ENCODE data around the gene IWS1.
"Not testable (repeated sequence)": the region's sequence is repeated elsewhere in the genome, so short reads cannot be mapped to it uniquely, and the experiment has no call there.

Gene IWS1

DNA sequence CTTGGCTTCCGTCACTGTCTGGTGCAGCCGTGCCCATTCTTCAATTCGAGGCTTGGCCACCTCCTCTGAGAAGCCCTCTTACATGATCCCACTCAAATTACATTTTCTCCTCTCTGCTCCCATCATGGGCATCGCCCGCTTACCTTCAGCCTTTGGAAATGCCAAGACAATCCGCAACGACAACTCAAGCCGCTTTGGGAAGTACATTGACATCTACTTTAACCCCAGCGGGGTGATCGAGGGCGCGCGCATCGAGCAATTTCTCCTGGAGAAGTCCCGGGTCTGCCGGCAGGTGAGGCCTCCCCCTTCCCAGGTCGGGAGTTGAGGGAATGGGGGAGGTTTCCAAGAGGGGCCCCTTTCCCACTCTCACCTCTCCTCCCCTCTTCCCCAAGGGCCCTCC is 47.5 kb upstream of the IWS1 start:
- Histone ChIP-seq H3K4me3 (ENCODE audit: severe bottlenecking) (no peak overlapping the region), H3K27ac (ENCODE audit: poor library complexity, severe bottlenecking) (no peak overlapping the region), H3K9me3 (ENCODE audit: severe bottlenecking) (no peaks in the 10 kb centered on the region), H3K27me3 (ENCODE audit: insufficient read depth, poor library complexity, severe bottlenecking) (no peaks in the 10 kb centered on the region), H3K4me1 (ENCODE audit: insufficient read depth, poor library complexity, severe bottlenecking) (no peaks in the 10 kb centered on the region), H3K36me3 (ENCODE audit: low read depth) (no peaks in the 10 kb centered on the region)
- no peak for DNase-seq (ENCODE audit: low spot score)
- no peak for ATAC-seq (ENCODE audit: low read depth)
- TF ChIP-seq, protein P1, sequence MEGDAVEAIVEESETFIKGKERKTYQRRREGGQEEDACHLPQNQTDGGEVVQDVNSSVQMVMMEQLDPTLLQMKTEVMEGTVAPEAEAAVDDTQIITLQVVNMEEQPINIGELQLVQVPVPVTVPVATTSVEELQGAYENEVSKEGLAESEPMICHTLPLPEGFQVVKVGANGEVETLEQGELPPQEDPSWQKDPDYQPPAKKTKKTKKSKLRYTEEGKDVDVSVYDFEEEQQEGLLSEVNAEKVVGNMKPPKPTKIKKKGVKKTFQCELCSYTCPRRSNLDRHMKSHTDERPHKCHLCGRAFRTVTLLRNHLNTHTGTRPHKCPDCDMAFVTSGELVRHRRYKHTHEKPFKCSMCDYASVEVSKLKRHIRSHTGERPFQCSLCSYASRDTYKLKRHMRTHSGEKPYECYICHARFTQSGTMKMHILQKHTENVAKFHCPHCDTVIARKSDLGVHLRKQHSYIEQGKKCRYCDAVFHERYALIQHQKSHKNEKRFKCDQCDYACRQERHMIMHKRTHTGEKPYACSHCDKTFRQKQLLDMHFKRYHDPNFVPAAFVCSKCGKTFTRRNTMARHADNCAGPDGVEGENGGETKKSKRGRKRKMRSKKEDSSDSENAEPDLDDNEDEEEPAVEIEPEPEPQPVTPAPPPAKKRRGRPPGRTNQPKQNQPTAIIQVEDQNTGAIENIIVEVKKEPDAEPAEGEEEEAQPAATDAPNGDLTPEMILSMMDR (IDR thresholded peaks at IDR 0.05; ENCODE audit: poor library complexity, severe bottlenecking): no peak

DNA sequence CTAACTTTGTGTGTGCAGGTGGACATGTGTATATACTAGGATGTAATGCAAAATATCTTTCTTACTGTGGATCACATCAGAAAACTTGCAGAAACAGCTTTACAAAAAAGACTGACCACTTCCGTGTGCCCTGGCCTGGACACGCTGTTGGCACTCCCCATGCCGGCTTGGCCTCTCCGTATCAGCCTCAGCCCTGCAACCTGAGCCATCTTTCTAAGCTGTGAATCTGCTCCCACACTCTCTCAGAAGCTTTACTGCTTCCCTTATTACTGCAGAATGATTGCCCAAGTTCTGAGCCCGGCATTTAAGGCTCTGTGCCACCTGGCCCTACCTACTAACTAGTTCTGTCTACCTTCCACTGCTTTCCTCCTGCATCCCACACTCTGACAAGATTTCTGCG is 47.0 kb upstream of the IWS1 start:
- H3K27ac ChIP-seq (ENCODE audit: poor library complexity, severe bottlenecking): no peak overlapping the region

DNA sequence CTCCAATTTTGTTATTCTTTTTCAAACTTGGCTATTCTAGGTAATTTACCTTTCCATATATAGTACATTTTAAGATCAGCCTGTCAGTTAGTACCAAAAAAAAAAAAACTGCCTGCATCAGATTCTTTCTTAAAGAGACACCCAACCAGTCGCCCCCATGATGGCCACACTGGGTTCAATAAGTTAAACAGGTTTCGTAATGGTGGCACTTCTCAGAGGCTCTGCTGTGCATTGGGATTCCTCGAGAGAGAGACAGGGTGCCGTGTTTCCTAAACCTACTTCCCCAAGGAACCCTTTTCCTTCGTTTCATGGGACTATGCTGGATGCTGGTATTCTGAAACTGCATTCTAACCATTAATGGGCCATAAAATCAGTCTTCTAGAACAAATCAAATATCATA is 46.6 kb upstream of the IWS1 start:
- no peaks in the 10 kb centered on the region for H3K36me3 ChIP-seq (ENCODE audit: low read depth)
- H3K4me3 ChIP-seq (ENCODE audit: severe bottlenecking): no peak overlapping the region
- no peaks in the 10 kb centered on the region for H3K4me1 ChIP-seq (ENCODE audit: insufficient read depth, poor library complexity, severe bottlenecking)
- ATAC-seq (ENCODE audit: low read depth) (no peak), DNase-seq (ENCODE audit: low spot score) (no peak)
- H3K27ac ChIP-seq (ENCODE audit: poor library complexity, severe bottlenecking): no peak overlapping the region
- no peaks in the 10 kb centered on the region for H3K27me3 ChIP-seq (ENCODE audit: insufficient read depth, poor library complexity, severe bottlenecking)
- TF ChIP-seq, protein P1 (IDR thresholded peaks at IDR 0.05; ENCODE audit: poor library complexity, severe bottlenecking): no peak
- no peaks in the 10 kb centered on the region for H3K9me3 ChIP-seq (ENCODE audit: severe bottlenecking)

More for the DNA sequence above, 47.0 kb upstream of the IWS1 start:
- H3K27me3 ChIP-seq (ENCODE audit: insufficient read depth, poor library complexity, severe bottlenecking): no peaks in the 10 kb centered on the region
- ATAC-seq (ENCODE audit: low read depth) (no peak), DNase-seq (ENCODE audit: low spot score) (no peak)
- no peaks in the 10 kb centered on the region for H3K9me3 ChIP-seq (ENCODE audit: severe bottlenecking)
- H3K4me3 ChIP-seq (ENCODE audit: severe bottlenecking): no peak overlapping the region
- TF ChIP-seq, protein P1 (IDR thresholded peaks at IDR 0.05; ENCODE audit: poor library complexity, severe bottlenecking): no peak
- no peaks in the 10 kb centered on the region for H3K4me1 ChIP-seq (ENCODE audit: insufficient read depth, poor library complexity, severe bottlenecking)
- H3K36me3 ChIP-seq (ENCODE audit: low read depth): no peaks in the 10 kb centered on the region

DNA sequence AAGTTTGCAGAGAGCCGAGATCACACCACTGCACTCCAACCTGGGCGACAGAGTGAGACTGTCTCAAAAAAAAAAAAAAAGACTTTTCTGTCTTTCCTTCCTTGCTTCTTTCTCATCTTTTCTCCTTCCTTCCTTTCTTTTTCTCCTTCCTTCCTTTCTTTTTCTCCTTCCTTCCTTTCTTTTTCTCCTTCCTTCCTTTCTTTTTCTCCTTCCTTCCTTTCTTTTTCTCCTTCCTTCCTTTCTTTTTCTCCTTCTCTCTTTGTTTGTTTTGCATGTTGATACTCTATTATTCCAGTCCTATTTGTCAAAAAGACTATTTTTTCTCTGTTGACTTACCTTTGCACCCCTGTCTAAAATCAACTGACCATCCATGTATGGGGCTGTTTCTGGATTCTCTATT is 46.1 kb upstream of the IWS1 start:
- H3K27me3 ChIP-seq (ENCODE audit: insufficient read depth, poor library complexity, severe bottlenecking); H3K4me1 ChIP-seq (ENCODE audit: insufficient read depth, poor library complexity, severe bottlenecking); H3K36me3 ChIP-seq (ENCODE audit: low read depth); DNase-seq (ENCODE audit: low spot score); ATAC-seq (ENCODE audit: low read depth); H3K27ac ChIP-seq (ENCODE audit: poor library complexity, severe bottlenecking); H3K4me3 ChIP-seq (ENCODE audit: severe bottlenecking); H3K9me3 ChIP-seq (ENCODE audit: severe bottlenecking): not testable (repeated sequence)

DNA sequence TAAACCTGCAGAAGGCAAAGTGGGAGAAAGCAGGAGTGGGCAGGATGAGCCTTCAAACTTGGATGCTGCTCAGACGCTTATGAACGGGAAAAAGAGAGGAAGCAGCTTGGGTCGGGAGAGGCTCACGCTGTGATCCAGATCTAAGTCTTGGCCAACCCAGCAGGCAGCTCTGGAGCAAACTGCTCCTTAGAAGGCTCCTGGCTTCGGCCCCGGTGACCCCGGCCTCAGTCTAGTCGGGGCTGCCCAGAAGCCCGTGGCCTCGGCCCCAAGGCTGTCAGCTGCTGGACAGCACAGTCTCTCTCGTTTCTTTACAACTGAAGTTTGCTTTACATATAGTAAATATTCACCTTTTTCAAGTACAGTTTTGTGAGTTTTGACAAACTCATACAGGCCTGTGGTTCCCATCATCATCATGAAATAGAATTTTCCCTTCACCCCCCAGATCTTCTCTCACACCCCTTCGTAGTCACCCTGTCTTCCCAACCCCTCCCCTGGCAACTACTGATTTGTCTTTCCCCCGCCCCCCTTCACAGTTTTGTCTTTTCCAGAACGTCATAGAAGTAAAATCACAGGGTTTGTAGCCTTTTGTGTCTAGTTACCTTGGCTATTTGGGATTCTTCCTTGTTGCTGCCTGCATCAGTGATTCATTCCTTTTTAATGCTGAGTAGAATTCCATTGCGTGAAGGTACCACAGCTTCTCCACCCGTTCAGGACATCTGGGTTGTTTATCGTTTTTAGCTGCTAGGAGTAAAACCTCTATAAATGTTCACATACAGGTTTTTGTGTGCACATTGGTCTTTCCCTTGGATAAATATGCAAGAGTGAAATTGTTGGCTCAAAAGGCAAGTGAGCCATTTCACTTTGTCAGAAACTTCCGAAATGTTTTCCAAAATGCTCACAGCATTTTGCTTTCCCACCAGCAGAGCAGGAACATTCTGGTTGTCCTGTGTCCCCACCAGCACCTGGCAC is 44.3 kb upstream of the IWS1 start:
- no peaks in the 10 kb centered on the region for H3K36me3 ChIP-seq (ENCODE audit: low read depth)

More for the DNA sequence above, 44.3 kb upstream of the IWS1 start:
- DNase-seq (ENCODE audit: low spot score) (no peak), ATAC-seq (ENCODE audit: low read depth) (no peak)
- Histone ChIP-seq H3K4me3 (ENCODE audit: severe bottlenecking) (no peak overlapping the region), H3K27me3 (ENCODE audit: insufficient read depth, poor library complexity, severe bottlenecking) (no peaks in the 10 kb centered on the region), H3K27ac (ENCODE audit: poor library complexity, severe bottlenecking) (no peak overlapping the region), H3K9me3 (ENCODE audit: severe bottlenecking) (no peaks in the 10 kb centered on the region), H3K4me1 (ENCODE audit: insufficient read depth, poor library complexity, severe bottlenecking) (no peaks in the 10 kb centered on the region)
- TF ChIP-seq, protein P1 (IDR thresholded peaks at IDR 0.05; ENCODE audit: poor library complexity, severe bottlenecking): no peak

All from RWPE2 (cell line).